SJCRH30 (cell line): ENCODE results near the gene CDK14. TPM values are rescaled to one million over a fixed set of nuclear protein-coding genes. Genes with fewer than 3 reads are reported as not detected.

Experiments
- DNase-seq, 2 experiments: peaks; one replicate each; pipeline ENCODE4 v3.0.0-alpha.2; 2015 to 2020
- H3K27ac ChIP-seq: fragments of 250-450 bp; sonication (Bioruptor Pico); 2 replicates; pipeline ENCODE4 v1.5.1; 2020; ENCODE audit warnings: mild to moderate bottlenecking, moderate library complexity
- H3K27me3 ChIP-seq: fragments of 250-450 bp; sonication (Bioruptor Pico); 2 replicates; pipeline ENCODE4 v1.5.1; 2020; ENCODE audit warnings: mild to moderate bottlenecking, moderate library complexity
- H3K36me3 ChIP-seq: fragments of 250-450 bp; sonication (Bioruptor Pico); 2 replicates; pipeline ENCODE4 v1.5.1; 2020; ENCODE audit warnings: mild to moderate bottlenecking, moderate library complexity
- H3K4me1 ChIP-seq: fragments of 250-450 bp; sonication (Bioruptor Pico); 2 replicates; pipeline ENCODE4 v1.5.1; 2020; ENCODE audit warnings: mild to moderate bottlenecking, moderate library complexity
- H3K4me3 ChIP-seq: fragments of 250-450 bp; sonication (Bioruptor Pico); 2 replicates; pipeline ENCODE4 v1.5.1; 2020; ENCODE audit warnings: mild to moderate bottlenecking, moderate library complexity
- H3K9me3 ChIP-seq: fragments of 250-450 bp; sonication (Bioruptor Pico); replicated peaks from 2 replicates; pipeline ENCODE4 v1.5.1; 2020; ENCODE audit warnings: mild to moderate bottlenecking, moderate library complexity
- total RNA-seq: library from RNA; depleted of rRNA; stranded (reverse); fragments of >200 nt; shearing (Covaris generic); gene quantifications from 2 replicates; pipeline ENCODE4 v1.2.3, GENCODE V29; 2014

Gene CDK14
- total RNA-seq, 1 experiment from 2014 or later = 78.2 TPM

- no peak overlapping the region for H3K4me3 ChIP-seq
- 0 out of 2 replicates have a peak, but pooled peaks cover 3% of the 10 kb centered on the region for H3K9me3 ChIP-seq
- no peak for DNase-seq
- H3K27me3 ChIP-seq = no peaks in the 10 kb centered on the region
- no peak overlapping the region for H3K27ac ChIP-seq
- H3K36me3 ChIP-seq = no peaks in the 10 kb centered on the region
- peaks cover 23% of the 10 kb centered on the region for H3K4me1 ChIP-seq
Measured at GRCh38 chr7:90693939-90694338, 97.8 kb downstream of the CDK14 start.

DNA sequence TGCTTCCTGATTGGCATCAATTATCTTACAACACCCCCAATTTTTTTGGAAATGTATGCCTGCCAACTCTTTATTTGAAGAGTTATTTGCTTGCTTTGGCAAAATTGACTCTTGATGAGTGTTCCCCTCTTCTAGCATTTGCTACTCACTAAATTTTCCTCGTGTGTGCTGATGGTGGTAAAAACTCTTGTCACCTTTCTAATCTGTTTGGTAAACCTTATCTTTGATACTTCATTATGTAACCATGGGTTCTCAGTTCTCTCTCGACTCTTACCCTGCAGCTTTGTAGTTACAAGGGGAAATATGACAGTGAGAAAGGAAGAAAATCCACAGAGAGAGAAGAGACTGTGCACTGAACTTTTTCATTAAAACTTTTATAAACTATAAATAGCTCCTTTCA is 102.5 kb downstream of the CDK14 start:
- no peak overlapping the region for H3K4me3 ChIP-seq
- peaks cover 4% of the 10 kb centered on the region; the same call in 1 of the 2 replicates for H3K4me1 ChIP-seq
- 0 out of 2 replicates have a peak, but pooled peaks cover 3% of the 10 kb centered on the region for H3K9me3 ChIP-seq
- H3K27ac ChIP-seq = no peak overlapping the region
- 0 out of 2 replicates have a peak, but pooled peaks cover 5% of the 10 kb centered on the region for H3K36me3 ChIP-seq
- DNase-seq = no peak
- no peaks in the 10 kb centered on the region for H3K27me3 ChIP-seq

DNA sequence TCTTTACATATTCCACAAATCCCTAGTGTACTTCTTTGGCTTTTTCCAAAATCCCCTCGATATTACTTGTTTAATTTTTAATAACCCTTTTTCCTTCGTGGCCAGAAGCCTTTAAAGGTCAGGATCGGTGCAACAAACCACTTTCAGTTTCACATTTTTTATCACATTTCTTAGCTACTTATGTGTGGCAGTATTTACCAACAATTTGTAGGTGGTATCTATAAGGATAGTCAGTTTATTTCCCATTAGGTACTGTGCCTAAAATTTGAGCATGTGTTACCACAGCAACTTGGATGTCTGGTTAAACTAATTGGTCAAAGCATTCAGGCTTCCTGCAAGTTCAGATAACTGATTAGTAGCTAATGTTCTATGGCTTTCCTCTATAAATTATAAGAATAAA is 104.9 kb downstream of the CDK14 start:
- Histone ChIP-seq H3K27ac (no peak overlapping the region), H3K4me1 (peaks cover 5% of the 10 kb centered on the region; the same call in 1 of the 2 replicates), H3K9me3 (no peaks in the 10 kb centered on the region), H3K36me3 (0 out of 2 replicates have a peak, but pooled peaks cover 5% of the 10 kb centered on the region), H3K27me3 (no peaks in the 10 kb centered on the region), H3K4me3 (no peak overlapping the region)
- no peak for DNase-seq

GRCh38 chr7:90701771-90702170 is 105.7 kb downstream of the CDK14 start:
- H3K4me3 ChIP-seq = no peak overlapping the region
- H3K9me3 ChIP-seq = no peaks in the 10 kb centered on the region
- DNase-seq = no peak
- 0 out of 2 replicates have a peak, but pooled peaks cover 5% of the 10 kb centered on the region for H3K36me3 ChIP-seq
- H3K27me3 ChIP-seq = no peaks in the 10 kb centered on the region
- H3K4me1 ChIP-seq = peaks cover 11% of the 10 kb centered on the region
- no peak overlapping the region for H3K27ac ChIP-seq

- no peak overlapping the region for H3K4me3 ChIP-seq
- no peaks in the 10 kb centered on the region for H3K27me3 ChIP-seq
- H3K4me1 ChIP-seq = peaks cover 15% of the 10 kb centered on the region
- no peaks in the 10 kb centered on the region for H3K9me3 ChIP-seq
- H3K36me3 ChIP-seq = peaks cover 5% of the 10 kb centered on the region; the same call in 1 of the 2 replicates
- no peak overlapping the region for H3K27ac ChIP-seq
- DNase-seq = no peak
Measured at GRCh38 chr7:90705391-90706071, 109.4 kb downstream of the CDK14 start.

DNA sequence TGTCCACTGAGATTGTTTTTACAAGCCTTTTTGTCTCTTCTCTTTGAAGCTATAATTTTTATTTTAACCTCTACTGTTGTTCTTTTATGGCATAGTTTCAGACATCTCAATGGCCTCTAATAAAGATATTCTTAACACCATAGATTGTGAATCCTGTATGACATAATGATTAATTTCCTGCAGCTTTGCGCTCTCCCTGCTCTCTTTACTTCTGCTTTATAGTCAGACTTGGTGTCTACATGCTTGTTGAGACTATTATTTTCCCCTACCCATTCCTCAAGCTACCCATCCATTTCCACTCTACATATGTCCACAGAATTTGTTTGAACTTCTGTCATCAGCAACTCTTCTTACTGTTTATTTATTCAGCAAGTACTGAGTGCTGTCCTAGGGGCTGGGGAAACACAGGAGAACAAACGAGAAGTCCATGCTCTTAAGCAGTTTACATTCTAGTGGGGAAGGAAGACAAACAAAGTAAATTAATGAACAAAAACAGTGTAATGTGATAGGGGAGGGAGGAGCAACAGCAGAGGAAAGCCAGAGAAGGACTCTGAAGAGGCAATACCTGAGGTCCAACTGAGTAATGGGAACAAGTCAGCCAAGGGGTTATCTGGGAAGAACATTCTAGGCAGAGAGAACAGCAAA is 110.1 kb downstream of the CDK14 start:
- no peak for DNase-seq
- no peaks in the 10 kb centered on the region for H3K27me3 ChIP-seq
- no peak overlapping the region for H3K4me3 ChIP-seq
- H3K36me3 ChIP-seq = peaks cover 5% of the 10 kb centered on the region; the same call in 1 of the 2 replicates
- peaks cover 15% of the 10 kb centered on the region for H3K4me1 ChIP-seq
- no peaks in the 10 kb centered on the region for H3K9me3 ChIP-seq
- H3K27ac ChIP-seq = no peak overlapping the region

- peak in 1 of 2 experiments; percentile 13 for DNase-seq
- no peak overlapping the region for H3K27ac ChIP-seq
- H3K9me3 ChIP-seq = no peaks in the 10 kb centered on the region; the same call in 1 of the 2 replicates
- peaks cover 15% of the 10 kb centered on the region for H3K4me1 ChIP-seq
- no peak overlapping the region for H3K4me3 ChIP-seq
- H3K36me3 ChIP-seq = no peaks in the 10 kb centered on the region; the same call in 1 of the 2 replicates
- no peaks in the 10 kb centered on the region for H3K27me3 ChIP-seq
Measured at GRCh38 chr7:90708841-90709317, 112.8 kb downstream of the CDK14 start.

DNA sequence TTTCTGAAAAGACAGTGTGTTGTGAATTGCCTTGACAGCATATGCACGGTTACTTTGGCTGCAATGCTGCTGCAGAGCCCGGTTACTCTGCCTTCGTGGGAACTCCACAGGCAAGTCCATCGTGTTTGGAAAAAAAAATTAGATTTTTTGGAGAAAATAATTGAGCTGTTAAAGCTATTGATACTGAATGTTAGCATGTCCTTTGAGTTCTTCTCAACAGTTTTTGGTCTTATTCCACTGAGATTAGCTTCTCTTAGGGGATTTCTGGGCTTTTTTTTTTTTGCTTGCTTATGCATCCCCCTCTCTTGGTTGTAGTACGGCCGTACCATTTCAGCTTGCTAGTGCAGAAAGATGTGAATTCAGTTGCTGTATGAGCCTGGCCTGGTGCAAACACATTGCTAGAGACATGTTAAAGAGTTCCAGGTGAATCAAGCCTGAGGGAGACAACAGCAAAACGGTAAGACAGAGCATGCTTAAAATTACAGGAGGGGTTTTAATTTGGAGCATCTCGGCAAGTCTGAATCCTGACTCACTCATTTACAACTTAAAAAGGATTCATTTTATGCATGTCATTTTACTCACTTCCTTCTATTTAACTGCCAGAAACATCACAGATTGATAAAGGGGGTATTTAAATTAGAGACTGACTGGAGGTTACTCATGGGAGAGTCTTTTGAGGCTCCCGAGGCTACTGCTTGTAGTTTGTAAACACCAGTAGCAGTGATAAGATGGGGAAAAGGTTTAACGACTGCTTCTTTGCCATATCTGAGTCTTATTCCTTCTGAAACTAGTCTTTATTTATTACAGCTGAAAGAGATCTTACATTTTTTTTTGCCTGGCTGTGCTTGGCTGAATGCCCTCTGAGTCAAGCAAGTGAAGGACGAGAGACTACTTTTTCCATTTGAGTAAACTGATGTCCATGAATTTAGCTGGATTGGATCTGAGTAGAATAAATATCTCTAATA is 113.7 kb downstream of the CDK14 start:
- Histone ChIP-seq H3K27me3 (no peaks in the 10 kb centered on the region), H3K4me1 (peaks cover 9% of the 10 kb centered on the region; the same call in 1 of the 2 replicates), H3K4me3 (no peak overlapping the region), H3K9me3 (no peaks in the 10 kb centered on the region; the same call in 1 of the 2 replicates), H3K27ac (no peak overlapping the region), H3K36me3 (no peaks in the 10 kb centered on the region; the same call in 1 of the 2 replicates)
- no peak for DNase-seq

GRCh38 chr7:90710466-90710850 is 114.3 kb downstream of the CDK14 start:
- peaks cover 9% of the 10 kb centered on the region; the same call in 1 of the 2 replicates for H3K4me1 ChIP-seq
- H3K27ac ChIP-seq = no peak overlapping the region
- no peak for DNase-seq
- no peak overlapping the region for H3K4me3 ChIP-seq
- no peaks in the 10 kb centered on the region for H3K27me3 ChIP-seq
- H3K9me3 ChIP-seq = no peaks in the 10 kb centered on the region; the same call in 1 of the 2 replicates
- no peaks in the 10 kb centered on the region; the same call in 1 of the 2 replicates for H3K36me3 ChIP-seq

DNA sequence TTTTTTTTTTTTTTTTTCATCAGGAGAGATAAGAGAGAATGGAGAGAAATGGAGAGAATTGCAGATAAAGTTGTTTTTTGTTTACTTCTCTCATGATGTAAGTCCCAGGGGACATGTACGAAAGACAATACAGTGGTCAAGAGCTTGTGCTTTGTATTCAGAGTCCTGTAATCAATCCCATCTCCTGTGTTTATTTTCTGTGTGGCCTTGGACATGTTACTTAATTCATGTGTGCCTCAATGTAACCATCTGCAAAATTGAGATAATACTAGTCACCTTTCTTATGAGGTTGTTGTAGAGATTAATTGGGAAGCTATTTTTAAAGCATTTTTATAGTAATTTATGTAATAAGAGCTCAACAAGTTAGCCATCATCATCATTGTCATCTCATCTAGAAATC is 117.5 kb downstream of the CDK14 start:
- no peak for DNase-seq
- H3K36me3 ChIP-seq = no peaks in the 10 kb centered on the region; the same call in 1 of the 2 replicates
- no peak overlapping the region for H3K27ac ChIP-seq
- H3K27me3 ChIP-seq = no peaks in the 10 kb centered on the region
- H3K4me1 ChIP-seq = peaks cover 18% of the 10 kb centered on the region
- no peaks in the 10 kb centered on the region; the same call in 1 of the 2 replicates for H3K9me3 ChIP-seq
- no peak overlapping the region for H3K4me3 ChIP-seq

- no peak for DNase-seq
- Histone ChIP-seq H3K36me3 (no peaks in the 10 kb centered on the region; the same call in 1 of the 2 replicates), H3K27me3 (no peaks in the 10 kb centered on the region), H3K27ac (no peak overlapping the region), H3K4me1 (peaks cover 15% of the 10 kb centered on the region), H3K9me3 (no peaks in the 10 kb centered on the region; the same call in 1 of the 2 replicates), H3K4me3 (no peak overlapping the region)
Measured at GRCh38 chr7:90715067-90715466, 118.9 kb downstream of the CDK14 start.

DNA sequence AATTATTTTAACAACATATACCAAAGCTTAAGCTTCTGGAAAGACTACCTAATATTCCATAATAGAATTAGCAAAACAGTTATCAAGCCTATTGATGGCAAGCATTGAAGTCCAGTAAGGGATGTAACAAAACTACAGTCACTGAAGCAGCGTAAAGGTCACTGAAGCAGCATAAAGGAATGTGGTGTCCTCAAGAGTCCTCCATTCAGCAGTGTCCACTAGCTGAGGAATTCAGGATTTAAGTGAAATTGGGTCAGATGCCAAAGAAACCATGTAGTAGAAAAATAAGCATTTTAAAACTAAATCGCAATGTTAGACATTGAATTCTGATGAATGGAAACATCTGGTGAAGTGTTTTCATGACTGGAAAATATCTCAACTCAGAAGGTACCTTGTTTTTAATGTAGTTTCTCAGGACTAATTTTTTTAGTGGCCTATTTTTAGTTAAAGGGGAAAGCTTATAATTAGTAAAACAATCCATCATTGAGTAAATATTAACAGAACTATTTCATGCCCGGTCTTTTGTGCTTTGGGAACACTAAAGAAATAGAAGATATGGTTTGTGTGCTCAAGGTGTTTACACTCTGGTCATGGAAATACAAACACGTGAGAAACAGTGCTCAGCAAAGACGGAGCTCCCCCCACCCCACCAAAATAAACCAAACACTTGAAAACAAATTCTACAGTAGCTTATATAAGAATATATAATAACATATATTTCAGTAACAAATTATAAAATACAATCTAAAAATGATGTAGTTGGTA is 121.4 kb downstream of the CDK14 start:
- Histone ChIP-seq H3K4me3 (no peak overlapping the region), H3K4me1 (peaks cover 36% of the 10 kb centered on the region), H3K27ac (no peak overlapping the region), H3K9me3 (no peaks in the 10 kb centered on the region), H3K36me3 (no peaks in the 10 kb centered on the region), H3K27me3 (no peaks in the 10 kb centered on the region)
- no peak for DNase-seq

DNA sequence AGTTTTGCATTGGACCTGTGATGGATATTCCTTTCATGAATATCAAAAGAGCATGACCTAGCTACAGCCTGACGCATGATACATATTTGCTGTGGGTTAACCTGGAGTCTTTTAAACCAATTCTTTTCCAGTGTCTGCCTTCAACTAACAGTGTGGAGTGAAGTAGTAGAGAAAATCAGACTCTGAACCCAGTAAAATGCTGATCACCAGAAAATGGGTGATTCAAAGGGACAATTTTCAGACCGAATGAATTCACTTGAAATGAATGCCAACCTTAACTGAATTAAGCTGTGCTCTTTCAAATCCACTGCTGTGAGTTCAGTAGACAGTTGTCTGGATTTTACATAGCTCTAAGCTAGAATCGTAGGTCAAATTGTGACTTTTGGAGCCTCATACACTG is 123.0 kb downstream of the CDK14 start:
- no peak for DNase-seq
- H3K4me1 ChIP-seq = peaks cover 52% of the 10 kb centered on the region
- H3K36me3 ChIP-seq = no peaks in the 10 kb centered on the region
- H3K9me3 ChIP-seq = no peaks in the 10 kb centered on the region
- H3K27ac ChIP-seq = no peak overlapping the region
- no peaks in the 10 kb centered on the region for H3K27me3 ChIP-seq
- no peak overlapping the region for H3K4me3 ChIP-seq
